GM12872 (cell line): ENCODE results near the gene EHHADH.

Experiments
- TF ChIP-seq, protein P1 (sequence below): IDR thresholded peaks from 3 replicates; pipeline ENCODE4 v1.5.1; 2011; ENCODE audit warnings: low read depth, mild to moderate bottlenecking, low read length, moderate library complexity; ENCODE audit not compliant: insufficient read depth

Gene EHHADH

DNA sequence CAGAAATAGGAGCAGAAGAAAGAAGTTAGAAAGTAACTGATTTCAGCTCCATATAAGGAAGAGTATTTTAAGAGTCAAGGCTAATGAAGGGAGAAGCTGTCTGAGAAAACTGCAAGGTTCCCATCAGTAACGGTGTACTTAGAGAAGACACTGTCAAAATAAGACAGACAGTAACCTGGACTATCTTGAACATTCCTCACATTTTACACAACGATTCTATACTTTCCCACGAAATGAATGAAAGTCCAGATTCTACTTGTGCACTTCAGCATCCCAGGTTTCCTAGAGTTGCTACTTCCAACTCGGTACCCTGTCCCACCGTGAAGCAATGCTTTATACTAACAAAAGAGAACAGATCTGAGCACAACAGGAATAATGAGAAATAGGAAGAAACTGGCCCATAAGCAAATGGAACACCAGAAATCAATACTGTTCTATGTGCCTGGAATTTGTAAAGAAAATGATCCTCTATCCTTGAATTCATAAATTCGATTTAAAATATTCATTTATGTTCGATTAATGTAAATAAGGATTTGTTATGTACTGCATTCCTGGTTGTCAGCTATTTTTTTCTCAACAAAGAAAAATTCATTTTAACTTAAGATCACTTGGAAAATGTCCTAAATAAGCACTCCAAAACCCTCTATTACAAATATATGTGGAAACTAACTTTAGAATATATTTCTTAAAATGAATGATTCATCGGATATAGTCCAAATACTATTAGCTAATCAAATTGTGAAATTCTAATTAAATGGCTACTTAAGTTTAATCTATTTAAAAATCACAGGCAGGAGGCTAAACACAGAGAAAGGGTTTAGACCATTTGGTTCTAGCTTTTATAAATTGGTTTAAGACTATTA, 102.5 kb downstream of the EHHADH start:
- TF ChIP-seq, protein P1, sequence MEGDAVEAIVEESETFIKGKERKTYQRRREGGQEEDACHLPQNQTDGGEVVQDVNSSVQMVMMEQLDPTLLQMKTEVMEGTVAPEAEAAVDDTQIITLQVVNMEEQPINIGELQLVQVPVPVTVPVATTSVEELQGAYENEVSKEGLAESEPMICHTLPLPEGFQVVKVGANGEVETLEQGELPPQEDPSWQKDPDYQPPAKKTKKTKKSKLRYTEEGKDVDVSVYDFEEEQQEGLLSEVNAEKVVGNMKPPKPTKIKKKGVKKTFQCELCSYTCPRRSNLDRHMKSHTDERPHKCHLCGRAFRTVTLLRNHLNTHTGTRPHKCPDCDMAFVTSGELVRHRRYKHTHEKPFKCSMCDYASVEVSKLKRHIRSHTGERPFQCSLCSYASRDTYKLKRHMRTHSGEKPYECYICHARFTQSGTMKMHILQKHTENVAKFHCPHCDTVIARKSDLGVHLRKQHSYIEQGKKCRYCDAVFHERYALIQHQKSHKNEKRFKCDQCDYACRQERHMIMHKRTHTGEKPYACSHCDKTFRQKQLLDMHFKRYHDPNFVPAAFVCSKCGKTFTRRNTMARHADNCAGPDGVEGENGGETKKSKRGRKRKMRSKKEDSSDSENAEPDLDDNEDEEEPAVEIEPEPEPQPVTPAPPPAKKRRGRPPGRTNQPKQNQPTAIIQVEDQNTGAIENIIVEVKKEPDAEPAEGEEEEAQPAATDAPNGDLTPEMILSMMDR, result no peak

DNA sequence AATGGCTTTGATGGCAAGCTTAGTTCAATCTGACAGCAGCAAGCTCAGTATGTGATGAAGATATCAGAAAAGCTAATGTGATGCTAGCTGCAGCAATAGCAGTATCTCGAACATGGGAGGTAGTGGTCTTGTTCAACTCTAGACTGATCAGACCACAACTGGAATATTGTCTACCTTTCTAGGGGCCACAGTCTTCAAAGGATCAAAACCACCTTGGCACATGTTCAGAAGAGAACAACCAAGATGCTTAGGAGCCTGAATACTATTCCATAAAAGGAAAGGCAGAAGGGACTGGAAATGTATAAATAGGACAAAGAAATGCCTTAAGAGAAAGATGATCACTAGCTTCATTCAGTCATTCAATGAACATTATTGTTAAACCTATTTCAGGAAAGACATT, 103.3 kb downstream of the EHHADH start:
- TF ChIP-seq, protein P1, result no peak

DNA sequence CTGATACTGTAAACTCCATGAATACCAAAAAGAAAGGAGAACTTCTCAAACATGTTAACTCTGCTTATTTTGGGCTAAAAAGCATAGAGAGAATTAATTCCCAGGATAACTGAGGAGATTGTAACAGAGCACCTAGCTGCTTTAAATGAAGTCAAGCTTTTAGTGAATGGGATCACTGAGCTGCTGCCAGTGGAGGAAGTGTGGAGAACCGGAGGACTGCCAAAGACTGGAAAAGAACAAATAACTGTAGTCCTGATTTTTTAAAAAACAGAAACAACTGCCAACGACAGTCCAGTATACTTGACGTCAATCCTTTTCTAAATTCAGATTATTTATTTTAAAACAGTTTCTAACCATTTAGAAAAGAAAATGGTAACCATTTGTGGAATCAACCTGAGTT, 104.3 kb downstream of the EHHADH start:
- TF ChIP-seq, protein P1, result no peak

GRCh38 chr3:185145511-185145910, 108.3 kb downstream of the EHHADH start:
- TF ChIP-seq, protein P1, result no peak

DNA sequence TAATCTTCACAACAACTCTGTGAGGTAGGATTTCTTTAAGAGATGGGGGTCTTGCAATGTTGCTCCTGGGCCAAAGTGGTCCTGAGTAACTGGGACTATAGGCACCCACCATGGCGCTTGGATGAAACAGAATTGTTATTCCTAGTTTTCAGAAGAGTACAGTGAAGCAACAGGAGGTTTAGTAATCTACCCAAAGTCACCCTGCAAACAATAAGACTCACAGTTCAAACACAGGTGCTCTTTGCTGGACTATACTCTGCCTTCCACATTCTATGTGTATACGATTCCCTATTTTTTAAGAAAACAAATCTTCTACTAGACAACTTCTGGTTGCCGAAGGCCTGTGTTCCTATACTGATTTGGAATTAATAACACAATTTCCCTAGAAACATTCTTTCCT, 109.1 kb downstream of the EHHADH start:
- TF ChIP-seq, protein P1, result no peak
